Breast epithelium (tissue), 4 donors: ENCODE measurements around the gene ERICH3. TPM values are rescaled to one million over a fixed set of nuclear protein-coding genes. Genes with fewer than 3 reads are reported as not detected.

ENCODE experiments used
- DNase-seq, 2 donors: peaks; one replicate each; pipeline ENCODE4 v3.0.0-alpha.2; 2019; ENCODE audit warnings: low spot score in 2 of 2
- H3K27ac ChIP-seq, 2 donors: fragments of 200-600 bp; sonication (generic) in 1 of 2; one replicate each; pipeline ENCODE4 v1.5.1; 2016 to 2019; ENCODE audit warnings: mild to moderate bottlenecking in 1 of 2
- H3K27me3 ChIP-seq, 2 donors: fragments of 200-600 bp; sonication (generic) in 1 of 2; one replicate each; pipeline versions ENCODE4 v1.5.1 to v1.6.0; 2017 to 2019; ENCODE audit warnings: control low read depth in 1 of 2, mild to moderate bottlenecking in 1 of 2
- H3K36me3 ChIP-seq: fragments of 200-600 bp; one replicate; pipeline ENCODE4 v1.5.1; 2019
- H3K4me1 ChIP-seq, 2 donors: fragments of 200-600 bp; sonication (generic); one replicate each; pipeline ENCODE4 v1.5.1; 2016 to 2019; ENCODE audit warnings: control low read depth in 1 of 2
- H3K4me3 ChIP-seq, 3 donors: fragments of 200-600 bp; sonication (generic); 1 replicate in 2 of 3; 2 replicates in 1 of 3; pipeline ENCODE4 v1.5.1; 2016 to 2019; ENCODE audit warnings: mild to moderate bottlenecking in 3 of 3, moderate library complexity in 2 of 3
- H3K9me3 ChIP-seq, 2 donors: fragments of 200-600 bp; sonication (generic) in 1 of 2; one replicate each; pipeline ENCODE4 v1.5.1; 2016 to 2019; ENCODE audit warnings: control low read depth in 1 of 2
- CTCF ChIP-seq, 3 donors: fragments of 450-650 bp; IDR thresholded peaks; one replicate each; pipeline ENCODE4 v1.5.1; 2016 to 2017; ENCODE audit warnings: antibody characterized with exemption in 3 of 3, mild to moderate bottlenecking in 3 of 3, moderate library complexity in 3 of 3
- POLR2A ChIP-seq: fragments of 450-650 bp; IDR thresholded peaks from one replicate; pipeline ENCODE4 v1.6.1; 2016; ENCODE audit warnings: antibody characterized with exemption, mild to moderate bottlenecking, moderate library complexity
- POLR2AphosphoS5 ChIP-seq, 3 donors: sonication (generic); formaldehyde crosslinking; IDR thresholded peaks; one replicate each; pipeline ENCODE4 v1.6.1; 2017; ENCODE audit warnings: antibody characterized with exemption in 3 of 3
- intact Hi-C: fragments of 100-400 bp; cut with DNase I; formaldehyde crosslinking; loops from one replicate; pipeline ENCODE4 v1.15.1; 2023; ENCODE audit warnings: low total_unique reads
- total RNA-seq, 3 donors: library from RNA; depleted of rRNA; stranded (reverse); fragments of >200 nt; gene quantifications; one replicate each; pipeline ENCODE4 v1.1.0, GENCODE V29; 2016

Gene ERICH3
- 1 to 10 TPM in 1 of 3 donors, under 1 TPM in 2; under 0.01 to 2.0 (median 0.29) TPM for total RNA-seq

DNA sequence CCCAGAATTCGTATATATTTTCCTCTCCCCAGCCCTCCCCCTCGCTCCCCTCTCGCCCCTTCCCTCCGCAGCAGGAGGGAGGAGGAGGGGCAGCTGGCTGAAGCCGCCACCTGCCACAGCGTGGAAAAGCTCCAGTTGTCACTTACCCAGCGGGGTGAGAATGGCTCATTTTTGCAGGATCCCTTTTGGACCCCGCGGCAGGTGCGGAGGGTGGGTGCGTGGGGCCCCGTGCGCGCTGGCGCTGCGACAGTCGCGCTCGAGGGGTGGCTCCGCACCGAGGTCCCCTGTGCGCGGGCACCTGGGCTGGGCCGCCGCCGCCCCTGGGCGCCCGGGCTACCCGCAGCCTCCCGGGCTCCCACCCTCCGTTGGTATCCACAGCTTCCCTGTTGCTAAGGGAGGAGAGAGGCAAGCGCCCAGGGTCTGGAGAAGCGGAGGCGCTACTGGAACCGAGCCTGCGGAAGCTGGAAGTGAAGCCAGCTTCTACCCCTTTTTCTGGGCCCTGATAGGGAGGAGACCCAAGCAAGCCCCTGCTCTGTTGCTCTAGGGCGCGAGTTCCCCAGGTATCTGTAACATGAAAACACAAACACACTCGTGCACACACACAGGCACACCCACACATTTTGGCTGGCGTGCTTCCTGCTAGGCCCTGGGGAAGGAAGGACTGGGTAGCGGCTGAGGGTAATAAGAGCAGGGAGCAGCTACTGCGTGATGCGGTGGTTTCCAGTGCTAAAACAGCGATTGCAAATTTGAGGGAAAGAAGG lies at the start of gene ERICH3:
Gene ERICH3 (minus strand): TSS at position 442 of the 761 bp plus-strand sequence. CDS start 273 bp downstream, at position 169.
- Histone ChIP-seq H3K4me3 (peak within 1 kb of the TSS; percentile 36 to 62 (median 51)), H3K36me3 (no peaks in the 10 kb centered on the region), H3K9me3 (peaks cover 0 to 10% of the 10 kb centered on the region in 2 donors), H3K4me1 (no peaks in the 10 kb centered on the region), H3K27ac (peak within 1 kb of the TSS in 1 of 2 donors; percentile 44), H3K27me3 (peaks cover 0 to 6% of the 10 kb centered on the region in 2 donors)
- no peak for DNase-seq
- TF ChIP-seq CTCF (IDR thresholded peaks at IDR 0.05) (no peak), POLR2A (no peak), POLR2AphosphoS5 (IDR thresholded peaks at IDR 0.05) (no peak)
- intact Hi-C loops, result no loop called here

DNA sequence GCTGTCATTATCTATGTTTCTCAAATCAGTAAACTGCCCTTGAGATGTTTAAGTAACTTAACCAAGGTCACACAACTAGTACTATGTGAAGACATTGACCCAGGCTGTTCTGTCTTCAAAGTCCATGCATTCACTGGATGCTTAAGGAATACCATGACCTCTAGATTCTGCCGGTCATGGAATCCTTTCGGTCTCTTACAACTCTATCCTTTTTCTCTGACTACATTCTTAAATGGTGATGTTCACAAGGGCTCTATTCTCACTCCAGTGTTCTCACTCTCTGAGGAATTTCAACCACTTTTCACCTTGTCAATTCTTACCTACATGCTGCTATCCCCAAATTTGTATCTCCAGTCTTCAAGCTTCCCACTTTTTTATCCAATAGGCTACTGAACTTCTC lies 44.0 kb upstream of the ERICH3 start:
- no peaks in the 10 kb centered on the region for H3K27me3 ChIP-seq
- intact Hi-C loops, result no loop called here
- H3K4me1 ChIP-seq, result no peaks in the 10 kb centered on the region
- H3K4me3 ChIP-seq, result no peak overlapping the region
- TF ChIP-seq CTCF (IDR thresholded peaks at IDR 0.05) (no peak), POLR2AphosphoS5 (IDR thresholded peaks at IDR 0.05) (no peak), POLR2A (no peak)
- H3K36me3 ChIP-seq, result no peaks in the 10 kb centered on the region
- DNase-seq, result no peak
- no peaks in the 10 kb centered on the region for H3K9me3 ChIP-seq
- H3K27ac ChIP-seq, result no peak overlapping the region

DNA sequence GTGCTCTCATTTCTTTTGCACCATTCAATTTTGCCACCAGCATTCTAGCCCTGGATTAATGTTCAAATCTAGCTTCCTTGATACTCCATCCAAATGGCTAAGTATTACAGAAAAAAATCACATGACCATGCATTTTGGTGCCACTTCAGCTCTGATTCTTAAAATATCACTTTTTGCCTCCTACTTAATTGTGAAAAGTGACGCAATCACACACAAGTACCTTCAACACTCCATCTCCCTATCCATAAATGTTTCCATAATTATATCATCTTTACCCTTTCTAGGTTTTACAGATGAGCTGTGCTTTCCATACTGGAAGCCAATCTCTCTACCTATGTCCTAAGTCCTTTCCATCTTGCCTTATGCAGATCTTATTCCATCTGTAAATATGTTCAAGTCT lies 43.2 kb upstream of the ERICH3 start:
- Histone ChIP-seq H3K27ac (no peak overlapping the region), H3K27me3 (no peaks in the 10 kb centered on the region), H3K4me3 (no peak overlapping the region), H3K36me3 (no peaks in the 10 kb centered on the region), H3K9me3 (no peaks in the 10 kb centered on the region), H3K4me1 (no peaks in the 10 kb centered on the region)
- TF ChIP-seq POLR2A, result no peak
- TF ChIP-seq CTCF (IDR thresholded peaks at IDR 0.05), result no peak
- TF ChIP-seq POLR2AphosphoS5 (IDR thresholded peaks at IDR 0.05), result no peak
- intact Hi-C loops, result no loop called here
- no peak for DNase-seq

GRCh38 chr1:74715806-74716205 lies 42.2 kb upstream of the ERICH3 start:
- TF ChIP-seq POLR2AphosphoS5 (IDR thresholded peaks at IDR 0.05), result no peak
- TF ChIP-seq CTCF (IDR thresholded peaks at IDR 0.05), result no peak
- no peak for TF ChIP-seq POLR2A
- Histone ChIP-seq H3K4me3 (no peak overlapping the region), H3K36me3 (no peaks in the 10 kb centered on the region), H3K27me3 (no peaks in the 10 kb centered on the region), H3K27ac (no peak overlapping the region), H3K4me1 (no peaks in the 10 kb centered on the region), H3K9me3 (no peaks in the 10 kb centered on the region)
- intact Hi-C loops, result no loop called here
- no peak for DNase-seq

- Histone ChIP-seq H3K36me3 (peaks cover 6% of the 10 kb centered on the region), H3K9me3 (no peaks in the 10 kb centered on the region), H3K4me3 (no peak overlapping the region), H3K27ac (no peak overlapping the region), H3K27me3 (no peaks in the 10 kb centered on the region), H3K4me1 (no peaks in the 10 kb centered on the region)
- no peak for DNase-seq
- intact Hi-C loops, result no loop called here
- no peak for TF ChIP-seq POLR2AphosphoS5 (IDR thresholded peaks at IDR 0.05)
- TF ChIP-seq POLR2A, result no peak
- no peak for TF ChIP-seq CTCF (IDR thresholded peaks at IDR 0.05)
Observed at GRCh38 chr1:74715236-74715502, 41.6 kb upstream of the ERICH3 start.
